GM21717 (cell line): Measurements from ENCODE around the gene KIF26B.
"Not testable (repeated sequence)": the region's sequence is repeated elsewhere in the genome, so short reads cannot be mapped to it uniquely, and the experiment has no call there.

Source experiments
- ATAC-seq: cut with Tn5 transposase; IDR thresholded peaks from one replicate; pipeline ENCODE4 v1.9.1; 2021; ENCODE audit warnings: mild to moderate bottlenecking, moderate library complexity; ENCODE audit not compliant: unreplicated experiment

Gene KIF26B

DNA sequence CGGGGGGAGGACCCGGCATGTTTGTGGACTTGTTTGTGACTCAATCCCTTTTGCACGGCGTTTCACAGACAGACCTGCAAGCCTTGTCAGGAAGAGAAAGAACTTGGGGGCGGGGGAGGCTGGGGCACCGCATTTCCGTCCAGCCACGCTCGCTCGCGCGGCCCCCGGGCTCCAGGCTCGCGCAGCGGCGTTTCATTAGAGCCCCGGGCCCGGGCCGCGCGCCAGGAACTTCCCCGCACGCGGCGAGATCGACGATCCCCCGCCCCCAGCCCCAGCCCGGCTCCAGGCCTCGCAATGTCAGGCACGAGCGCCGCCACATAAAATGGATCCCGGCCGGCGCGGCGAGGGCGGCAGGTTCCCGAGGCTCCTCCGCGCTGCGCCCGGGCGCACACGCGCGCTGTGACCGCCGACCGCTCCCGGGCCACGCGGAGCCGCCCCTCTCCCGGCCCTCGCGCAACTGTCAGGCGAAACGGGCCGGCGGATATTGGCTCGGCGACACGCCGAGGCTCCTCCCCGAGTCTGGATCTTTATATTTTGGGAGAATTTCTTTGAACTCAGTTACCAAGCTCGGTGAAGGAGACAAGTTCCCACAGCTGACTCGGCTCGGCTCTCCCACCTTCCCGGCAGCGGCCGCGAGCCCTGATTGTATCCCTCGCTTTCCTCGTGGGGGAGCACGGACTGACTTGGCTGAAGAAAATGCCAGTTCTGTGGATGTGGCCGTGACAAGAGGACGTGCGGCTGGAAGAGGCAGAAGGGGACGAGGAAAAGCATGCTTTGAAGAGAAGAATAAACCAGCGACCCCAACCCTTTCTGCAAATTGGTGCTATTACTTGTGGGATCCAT is at the start of gene KIF26B:
Gene KIF26B (plus strand): TSS at position 557 of the 843 bp plus-strand sequence. CDS start 440 bp downstream, outside the sequence.
- no peak for ATAC-seq

DNA sequence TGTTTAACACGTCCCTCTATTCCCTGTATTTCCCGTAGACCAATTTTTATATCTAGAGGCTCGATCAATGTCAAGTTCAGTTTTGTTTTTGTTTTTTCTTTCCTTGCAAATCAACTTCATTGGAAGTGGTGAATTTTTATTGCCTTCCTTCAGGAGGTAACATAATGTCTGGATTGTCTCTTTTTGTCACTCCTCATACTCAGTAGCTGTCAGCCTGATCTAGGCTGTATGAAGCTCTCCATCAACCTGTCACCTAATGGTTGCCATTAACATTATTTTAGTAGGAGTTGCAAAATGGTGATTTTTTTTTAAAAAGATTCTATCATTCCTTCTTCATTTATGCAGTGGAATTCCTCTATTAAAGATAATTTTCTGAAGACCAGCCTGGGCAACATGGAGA is 49.7 kb upstream of the KIF26B start:
- no peak for ATAC-seq

DNA sequence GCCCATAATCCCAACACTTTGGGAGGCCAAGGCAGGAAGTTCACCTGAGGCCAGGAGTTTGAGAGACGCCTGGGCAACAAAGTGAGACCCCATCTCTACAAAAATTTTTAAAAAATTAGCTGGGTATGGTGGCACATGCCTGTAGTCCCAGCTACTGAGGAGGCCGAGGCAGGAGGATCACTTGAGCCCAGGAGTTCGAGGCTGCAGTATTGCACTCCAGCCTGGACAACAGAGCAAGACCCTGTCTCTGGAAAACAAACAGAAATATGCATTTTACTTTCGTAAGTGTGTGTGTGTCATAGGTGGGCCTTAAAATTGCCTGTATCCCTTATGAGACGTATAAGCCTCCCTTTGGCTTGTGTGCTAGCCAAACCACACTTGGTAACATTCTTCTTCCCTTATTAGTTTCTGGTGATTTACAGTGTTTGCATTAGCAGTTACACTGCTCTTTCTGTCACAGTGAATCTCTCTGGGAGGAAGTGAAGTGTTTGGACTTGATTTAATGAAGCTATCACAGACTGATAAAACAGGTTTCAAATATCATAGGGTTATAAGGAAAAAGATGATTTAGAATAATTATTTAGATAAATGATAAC is 48.9 kb upstream of the KIF26B start:
- no peak for ATAC-seq

DNA sequence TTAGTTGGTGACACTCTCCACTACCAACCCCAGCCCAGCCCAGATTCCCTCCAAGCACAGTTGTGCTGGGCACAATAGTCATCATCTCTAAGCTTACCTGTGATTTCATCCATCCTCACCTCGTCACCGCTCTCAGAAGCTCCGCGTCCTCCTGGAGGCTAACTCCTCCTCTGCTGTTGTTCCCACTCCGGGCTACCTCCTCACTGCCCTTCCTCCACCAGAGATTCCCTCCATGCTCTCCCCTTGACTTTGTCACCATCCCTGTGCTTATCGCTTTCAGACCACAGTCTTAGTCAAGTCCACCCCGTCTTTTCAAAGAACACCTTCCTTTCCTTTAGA is 47.0 kb upstream of the KIF26B start:
- ATAC-seq = no peak

DNA sequence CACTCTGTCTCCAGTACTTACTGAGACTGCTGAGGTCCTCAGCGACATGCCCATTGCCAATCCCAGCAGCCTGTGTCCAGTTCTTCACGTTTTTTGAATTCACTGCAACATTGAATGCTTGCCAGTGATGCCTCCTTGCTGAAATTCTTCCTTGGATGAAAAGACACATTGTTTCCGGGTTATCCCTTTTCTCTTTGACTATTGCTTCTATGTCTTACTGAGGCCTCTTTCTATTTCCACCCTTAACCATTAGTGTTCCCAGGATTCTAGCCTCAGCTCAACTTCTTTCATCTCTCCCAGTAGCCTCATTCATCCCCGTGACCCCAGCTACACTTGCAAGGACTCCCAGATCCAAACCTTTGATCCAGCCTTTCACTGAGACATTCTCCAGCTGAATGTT is 46.5 kb upstream of the KIF26B start:
- ATAC-seq = no peak

DNA sequence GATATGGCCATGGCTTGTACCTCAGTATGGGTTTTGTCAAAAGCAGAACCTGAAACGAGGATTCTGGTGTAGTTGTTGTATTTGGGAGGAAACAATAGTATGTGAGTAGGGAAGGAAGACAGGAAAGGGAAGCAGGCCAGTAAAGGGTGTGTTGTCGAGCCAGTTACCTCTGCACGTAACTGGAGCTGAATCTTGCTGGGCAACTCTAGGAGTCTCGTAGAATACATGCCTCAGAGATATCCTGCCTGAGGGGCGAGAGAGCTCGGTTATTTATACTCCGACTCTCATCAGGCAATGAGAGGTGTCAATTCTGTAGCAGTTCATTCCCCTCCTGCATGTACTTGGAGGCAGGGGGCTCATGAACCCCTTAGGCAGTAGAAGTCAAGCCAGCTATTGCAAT is 45.9 kb upstream of the KIF26B start:
- no peak for ATAC-seq

DNA sequence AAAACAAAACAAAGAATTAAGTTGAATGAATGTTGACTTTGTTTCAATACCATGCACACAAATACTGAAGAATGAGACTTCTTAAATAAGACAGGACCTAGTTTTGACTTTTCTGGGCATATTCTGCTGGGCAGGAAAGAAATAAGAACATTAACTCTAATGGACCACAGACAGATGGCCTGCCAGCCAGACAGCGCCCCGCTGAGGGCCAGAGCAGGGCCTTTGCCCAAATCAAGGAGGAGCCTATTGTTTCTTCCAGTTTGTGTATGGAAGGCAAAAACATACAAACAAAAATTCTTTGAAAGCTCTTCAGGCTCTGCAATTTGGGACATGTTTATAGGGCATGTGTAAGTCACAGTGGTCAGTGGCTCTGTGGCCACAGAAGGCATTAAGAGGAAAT is 44.4 kb upstream of the KIF26B start:
- ATAC-seq = no peak

DNA sequence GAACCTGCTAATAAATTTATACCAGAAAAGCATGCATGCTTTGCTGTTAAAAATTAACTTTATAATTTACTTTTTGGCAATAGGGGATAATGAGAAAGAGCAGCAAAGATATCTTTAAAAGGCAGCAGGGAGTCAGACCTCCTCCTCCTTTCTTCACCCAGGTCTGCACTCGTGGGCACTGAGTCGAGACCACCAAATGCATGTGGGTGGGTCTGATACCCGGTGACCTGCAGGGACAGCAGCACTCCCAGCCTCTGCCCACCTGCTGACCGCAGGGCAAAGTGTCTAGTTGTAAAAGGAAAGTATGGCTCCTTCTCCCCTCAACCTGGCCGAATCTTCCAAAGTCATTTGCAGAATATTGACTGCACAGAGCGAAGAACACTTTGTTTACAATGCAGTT is 43.7 kb upstream of the KIF26B start:
- ATAC-seq = no peak

DNA sequence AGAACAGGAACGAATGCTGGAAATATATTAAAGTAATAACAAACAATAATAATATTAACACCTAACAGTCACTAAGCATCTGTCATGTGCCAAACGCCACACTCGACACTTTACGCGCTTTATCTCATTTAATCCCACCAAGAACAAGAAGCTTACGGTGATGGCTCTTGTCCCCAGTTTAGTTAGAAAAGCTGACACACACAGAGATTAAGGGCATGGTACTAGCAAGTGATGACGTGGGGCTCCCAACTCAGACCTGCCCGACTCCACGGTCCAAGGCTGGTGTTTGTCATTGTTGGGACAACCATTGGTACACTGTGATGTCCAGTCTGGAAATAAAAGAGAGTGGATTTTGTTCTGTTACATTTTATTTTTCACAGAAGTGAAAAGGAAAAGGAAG is 41.1 kb upstream of the KIF26B start:
- no peak for ATAC-seq

DNA sequence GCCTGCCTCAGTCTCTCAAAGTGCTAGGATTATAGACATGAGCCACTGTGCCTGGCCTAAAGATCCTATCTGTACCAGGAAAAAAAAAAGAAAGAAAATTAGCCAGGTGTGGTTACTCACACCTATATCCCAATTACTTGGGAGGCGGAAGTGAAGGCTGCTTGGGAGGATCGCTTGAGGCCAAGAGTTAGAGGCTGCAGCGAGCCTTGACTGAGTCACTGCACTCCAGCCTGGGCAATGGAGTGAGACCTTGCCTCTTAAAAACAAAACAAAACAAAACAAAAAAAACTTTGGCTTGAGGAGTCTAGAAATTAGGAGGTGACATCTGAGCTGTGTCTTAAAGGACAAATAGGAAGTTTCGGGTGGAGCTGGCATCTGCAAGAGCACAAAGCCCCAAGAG is 38.7 kb upstream of the KIF26B start:
- ATAC-seq = no peak

DNA sequence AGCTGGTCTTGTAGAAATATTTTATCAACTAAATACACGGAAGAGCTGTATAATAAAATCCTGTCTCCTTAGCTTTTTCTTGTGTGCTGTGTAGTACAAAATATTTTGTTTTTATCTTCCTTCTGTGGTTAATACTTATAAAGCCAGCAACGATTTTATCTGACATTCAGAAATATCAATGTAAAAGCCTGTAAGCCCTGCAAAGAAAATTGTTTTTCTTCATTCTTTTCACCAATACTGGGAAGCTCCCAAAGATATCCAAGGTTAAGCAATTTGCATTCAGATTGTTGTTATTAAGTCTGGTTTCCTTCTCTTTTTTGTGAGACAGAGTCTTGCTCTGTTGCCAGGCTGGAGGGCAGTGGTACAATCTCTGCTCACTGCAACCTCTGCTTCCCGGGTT is 38.0 kb upstream of the KIF26B start:
- ATAC-seq = no peak

DNA sequence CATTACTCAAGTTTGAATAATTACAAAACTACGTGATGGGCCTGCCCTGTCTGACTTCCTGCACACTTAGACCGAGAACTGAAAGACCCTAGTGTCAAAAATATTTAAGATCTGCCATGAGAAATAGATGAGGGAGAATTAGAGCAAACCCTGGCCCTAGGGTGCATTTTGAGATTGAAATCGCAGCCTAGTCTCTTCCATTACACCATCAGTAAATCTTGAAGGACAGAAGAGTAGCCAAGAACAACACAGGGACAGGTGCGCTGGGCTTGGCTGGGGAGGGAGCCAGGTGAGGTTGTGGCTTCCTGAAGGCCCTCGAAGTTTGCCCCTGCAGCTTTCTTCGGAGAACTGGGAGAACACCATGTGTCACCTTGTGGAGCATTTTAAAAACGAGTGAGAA is 36.7 kb upstream of the KIF26B start:
- ATAC-seq = no peak

DNA sequence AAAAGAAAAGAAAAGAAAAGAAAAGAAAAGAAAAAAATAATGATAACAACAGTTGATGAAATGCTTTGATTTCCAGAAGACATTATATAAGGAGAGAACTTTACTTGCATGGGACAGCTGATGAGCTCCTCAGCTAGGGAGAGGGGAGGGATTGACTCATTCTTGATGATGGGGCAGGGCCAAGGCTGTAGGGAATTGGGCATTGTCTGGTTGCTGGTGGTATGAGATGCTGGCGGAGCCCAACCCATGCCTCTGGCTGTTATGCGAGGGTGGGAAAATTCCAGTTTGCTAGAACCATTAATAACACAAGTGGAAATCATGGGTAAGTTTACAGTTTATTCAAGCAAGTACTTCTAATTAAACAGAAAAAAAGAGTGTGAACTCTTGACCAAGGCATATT is 36.0 kb upstream of the KIF26B start:
- ATAC-seq = no peak

DNA sequence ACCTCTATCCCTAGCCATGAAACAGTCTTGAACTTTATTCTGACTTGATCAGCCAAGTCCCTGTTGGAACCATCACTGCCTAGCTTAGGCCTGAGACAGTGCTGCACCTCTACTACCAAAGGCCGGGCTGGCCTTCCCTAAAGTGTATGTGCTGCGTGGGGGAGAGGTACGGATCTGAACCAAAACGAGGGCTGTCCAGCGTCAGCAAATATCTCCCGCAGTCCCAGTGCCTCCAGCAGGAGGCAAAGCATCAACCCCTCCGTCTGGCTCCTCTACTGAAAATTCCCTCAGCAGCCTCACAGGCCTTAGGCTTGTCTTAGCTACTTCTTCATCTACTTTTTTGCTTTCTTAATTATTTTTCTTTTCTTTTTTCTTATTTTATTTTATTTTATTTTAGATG is 33.3 kb upstream of the KIF26B start:
- ATAC-seq = no peak

DNA sequence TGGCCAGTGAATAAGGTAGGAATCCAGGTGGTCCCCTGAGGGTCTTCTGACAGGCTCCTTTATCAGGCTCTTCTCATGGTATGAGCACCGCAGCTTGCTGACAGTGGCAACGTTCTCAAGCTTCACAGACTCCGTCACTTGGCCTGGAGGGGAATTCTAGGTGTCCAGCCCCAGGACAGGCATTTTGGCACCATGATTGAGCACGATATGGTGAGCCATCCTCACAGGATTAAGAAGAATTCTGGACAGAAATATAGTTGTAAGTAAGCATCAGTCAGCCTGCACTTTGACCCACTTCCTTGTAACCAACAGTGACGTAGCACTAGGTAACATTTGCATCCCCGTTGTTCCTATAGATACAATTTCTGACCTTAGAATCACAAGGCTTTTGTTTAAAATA is 30.5 kb upstream of the KIF26B start:
- no peak for ATAC-seq

DNA sequence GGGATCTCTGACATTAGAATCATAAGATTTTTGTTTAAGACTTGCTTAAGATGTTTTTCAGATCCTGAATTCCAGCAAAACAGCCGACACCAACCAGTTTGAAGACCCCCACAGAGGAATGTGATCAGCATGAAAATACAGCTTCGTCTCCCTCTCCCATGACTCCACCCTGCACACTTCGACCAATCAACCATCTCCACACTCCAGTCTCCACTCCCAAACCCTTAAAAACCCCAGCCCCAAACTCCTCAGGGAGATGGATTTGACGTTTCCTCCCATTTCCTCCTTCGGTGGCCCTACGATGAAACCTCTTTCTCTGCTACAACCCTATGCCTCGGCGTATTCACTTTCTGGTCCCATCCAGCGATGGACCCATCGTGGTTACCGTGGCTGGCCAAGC is 30.1 kb upstream of the KIF26B start:
- no peak for ATAC-seq

DNA sequence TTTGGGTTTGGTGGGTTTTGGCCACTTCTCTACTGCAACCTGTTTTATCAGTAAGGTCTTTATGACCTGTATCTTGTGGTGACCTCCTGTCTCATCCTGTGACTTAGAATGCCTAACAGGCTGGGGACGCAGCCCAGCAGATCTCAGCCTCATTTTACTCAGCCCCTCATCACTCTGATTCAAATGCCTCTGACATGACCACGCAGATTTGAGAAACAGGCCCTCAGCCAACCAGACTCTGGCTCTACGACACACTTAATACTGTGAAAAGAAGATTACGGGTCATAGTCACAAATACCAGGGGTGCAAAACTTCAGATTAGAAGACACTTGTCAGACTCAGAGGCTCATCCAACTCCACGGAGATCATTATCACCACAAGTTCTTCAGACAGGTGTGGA is 28.3 kb upstream of the KIF26B start:
- no peak for ATAC-seq

DNA sequence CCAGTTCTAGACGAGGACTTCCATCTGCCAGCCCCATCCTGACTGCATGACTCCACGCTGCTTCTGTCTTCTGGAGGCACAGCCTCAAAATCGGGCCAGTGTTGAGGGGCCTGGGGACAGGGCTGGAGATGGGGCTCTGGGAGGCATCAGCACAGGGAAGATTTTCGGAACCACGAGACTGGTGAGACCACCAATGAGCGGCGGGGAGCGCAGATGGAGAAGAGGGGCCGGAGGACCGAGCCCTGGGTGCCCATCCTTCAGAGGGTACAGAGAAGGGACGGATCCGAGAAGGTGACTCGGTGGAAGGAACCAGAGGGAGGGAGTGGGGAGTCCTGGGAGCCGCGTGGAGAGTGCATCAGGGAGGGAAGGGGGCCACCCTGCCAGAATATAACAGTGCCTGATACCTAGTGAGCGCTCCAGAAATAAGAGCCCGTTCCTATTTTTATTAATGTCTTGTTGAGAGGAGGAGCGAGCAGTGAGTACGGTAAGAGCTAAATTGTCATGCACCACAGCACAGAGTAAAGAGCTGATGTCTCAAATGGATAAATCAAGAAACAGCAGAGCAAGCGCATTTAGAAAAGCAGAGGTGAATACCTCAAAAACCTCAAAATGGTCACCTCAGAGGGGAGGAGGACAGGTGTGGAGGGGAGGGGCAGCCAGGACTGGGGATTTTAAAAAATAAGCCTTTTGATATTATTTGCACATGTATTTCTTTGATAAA is 26.2 kb upstream of the KIF26B start:
- no peak for ATAC-seq

DNA sequence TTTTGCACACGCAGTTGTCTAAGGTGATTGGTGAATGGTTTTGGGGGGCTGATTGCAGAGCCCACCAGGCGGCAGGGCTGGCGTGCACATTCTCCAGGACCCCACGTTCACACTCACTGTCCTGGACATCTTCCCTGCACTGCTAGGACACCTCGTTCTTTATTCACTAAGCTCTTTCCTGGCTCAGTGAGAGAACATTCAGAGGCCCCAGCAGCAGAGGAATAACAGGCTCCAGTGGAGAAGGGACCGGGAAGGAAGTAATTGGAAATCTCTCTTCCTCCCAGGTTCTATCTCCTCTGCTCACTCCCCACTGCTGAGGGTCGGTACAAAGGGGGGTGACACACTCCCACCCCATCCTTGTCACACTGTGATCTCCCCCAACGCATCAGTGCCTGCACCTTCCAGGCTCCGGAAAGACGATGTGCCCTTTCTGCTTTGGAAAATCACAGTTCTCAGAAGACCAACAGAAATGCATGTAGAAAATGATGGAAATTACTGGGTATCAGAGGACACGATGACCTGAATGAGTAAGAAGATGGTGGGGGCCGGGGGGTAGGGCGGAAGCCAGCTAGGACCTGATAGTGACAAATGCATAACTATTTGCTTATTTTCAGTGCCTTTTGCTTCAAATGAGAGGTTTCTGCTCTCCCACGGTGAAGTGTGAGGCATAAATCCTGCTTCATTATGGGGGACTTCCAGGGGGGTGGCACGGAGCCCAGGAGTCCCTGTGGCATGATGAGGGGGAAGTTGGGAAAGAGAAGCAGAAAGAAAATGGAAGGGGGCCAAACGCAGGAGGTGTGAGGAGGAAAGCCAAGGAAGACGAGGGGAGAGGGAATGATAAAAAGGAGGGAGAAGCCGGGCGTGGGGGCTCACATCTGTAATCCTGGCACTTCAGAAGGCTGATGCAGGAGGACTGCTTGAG is 25.2 kb upstream of the KIF26B start:
- ATAC-seq = no peak

DNA sequence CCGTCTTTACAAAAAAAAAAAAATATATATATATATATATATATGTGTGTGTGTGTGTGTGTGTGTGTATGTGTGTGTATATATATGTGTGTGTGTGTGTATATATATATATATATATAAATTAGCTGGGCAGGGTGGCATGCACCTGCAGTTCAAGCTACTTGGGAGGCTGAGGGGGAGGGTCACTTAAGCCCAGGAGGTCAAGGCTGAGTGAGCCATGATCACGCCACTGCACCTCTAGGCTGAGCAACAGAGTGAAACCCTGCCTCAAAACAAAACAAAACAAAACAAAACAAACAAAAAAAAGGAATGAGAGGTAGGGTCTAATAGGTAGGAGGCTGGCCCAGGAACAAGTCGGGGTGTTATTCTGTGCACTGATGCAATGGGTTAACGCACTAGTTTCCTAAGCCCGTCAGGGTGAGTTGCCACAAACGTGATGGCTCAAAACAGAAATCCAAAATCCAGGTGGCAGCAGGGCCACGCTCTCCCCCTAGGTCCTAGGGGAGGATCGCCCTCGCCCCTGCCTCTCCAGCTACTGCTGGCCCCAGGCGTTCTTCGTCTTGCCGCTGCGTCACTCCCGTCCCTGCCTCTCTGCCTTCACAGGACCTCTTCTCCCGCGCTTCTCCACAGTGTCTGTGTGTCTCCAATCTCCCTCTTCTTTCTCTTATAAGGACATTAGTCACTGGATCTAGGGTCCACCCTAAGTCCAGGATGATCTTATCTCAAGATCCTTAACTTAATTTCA is 24.3 kb upstream of the KIF26B start:
- ATAC-seq = not testable (repeated sequence)
